HG03439 (cell line): Measurements from ENCODE around the gene TIGD1.

ENCODE experiments used
- ATAC-seq: cut with Tn5 transposase; IDR thresholded peaks from one replicate; pipeline ENCODE4 v1.9.1; 2021; ENCODE audit warnings: mild to moderate bottlenecking, moderate library complexity; ENCODE audit not compliant: unreplicated experiment

Gene TIGD1

GRCh38 chr2:232550354-232551249, at the start of gene TIGD1, which contains the start of gene EIF4E2:
TSS of gene TIGD1 (minus strand) at chr2:232550557. CDS start at chr2:232549882, 675 bp downstream.
TSS of gene EIF4E2 (plus strand) at chr2:232550689. CDS start at chr2:232550725, 36 bp downstream.
- ATAC-seq = peak; percentile 94

GRCh38 chr2:232598293-232598692, 47.9 kb upstream of the TIGD1 start:
- no peak for ATAC-seq

GRCh38 chr2:232597362-232598079, 47.2 kb upstream of the TIGD1 start:
- no peak for ATAC-seq

DNA sequence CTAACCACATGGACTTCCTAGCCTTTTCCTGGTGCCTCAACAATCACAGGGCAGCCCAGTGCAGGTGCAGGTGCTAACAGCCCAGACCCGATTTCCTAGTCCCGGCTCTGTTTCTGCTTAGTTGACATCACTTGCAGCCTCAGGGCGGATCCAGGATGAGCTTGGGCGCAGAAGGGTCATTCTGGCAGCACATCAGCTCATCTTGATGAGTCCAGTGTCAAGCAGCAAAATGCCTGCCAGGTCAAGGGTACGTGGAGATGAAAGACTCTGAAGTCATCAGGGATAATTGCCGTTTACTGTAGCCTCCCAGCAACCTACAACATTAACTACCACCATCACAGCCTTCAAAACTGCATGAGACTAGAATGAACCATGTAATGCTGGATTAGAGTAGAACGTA, 43.6 kb upstream of the TIGD1 start:
- ATAC-seq = no peak

DNA sequence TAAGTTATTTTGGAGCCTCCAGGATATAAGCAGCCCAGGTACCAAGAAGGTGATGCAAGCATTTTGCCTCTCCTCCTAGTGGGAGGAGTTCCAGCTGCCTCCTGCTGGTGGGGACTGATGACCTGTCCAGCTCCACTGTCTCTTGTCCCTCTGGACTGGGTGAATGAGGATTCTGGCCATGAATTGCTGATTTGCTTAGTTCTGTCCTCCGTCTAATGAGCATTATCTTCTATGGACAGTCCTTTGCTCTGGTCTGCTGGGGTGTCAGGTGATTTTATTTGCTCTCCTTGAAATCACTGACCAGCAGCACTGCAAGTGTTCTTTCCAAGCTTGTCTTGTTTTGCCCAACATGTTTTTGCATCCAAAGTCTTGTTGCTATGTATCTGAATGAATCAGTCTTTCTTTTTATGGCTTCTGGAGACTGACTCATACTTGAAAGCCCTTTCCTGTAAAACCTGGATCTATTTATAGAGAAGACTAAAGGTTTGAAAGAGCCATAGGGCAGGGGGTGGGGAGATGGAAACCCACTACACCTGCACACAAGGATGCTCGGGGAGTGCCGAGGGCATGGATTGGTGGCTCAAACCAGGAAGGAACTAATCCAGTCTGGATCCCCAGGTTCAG, 42.5 kb upstream of the TIGD1 start:
- ATAC-seq = no peak

DNA sequence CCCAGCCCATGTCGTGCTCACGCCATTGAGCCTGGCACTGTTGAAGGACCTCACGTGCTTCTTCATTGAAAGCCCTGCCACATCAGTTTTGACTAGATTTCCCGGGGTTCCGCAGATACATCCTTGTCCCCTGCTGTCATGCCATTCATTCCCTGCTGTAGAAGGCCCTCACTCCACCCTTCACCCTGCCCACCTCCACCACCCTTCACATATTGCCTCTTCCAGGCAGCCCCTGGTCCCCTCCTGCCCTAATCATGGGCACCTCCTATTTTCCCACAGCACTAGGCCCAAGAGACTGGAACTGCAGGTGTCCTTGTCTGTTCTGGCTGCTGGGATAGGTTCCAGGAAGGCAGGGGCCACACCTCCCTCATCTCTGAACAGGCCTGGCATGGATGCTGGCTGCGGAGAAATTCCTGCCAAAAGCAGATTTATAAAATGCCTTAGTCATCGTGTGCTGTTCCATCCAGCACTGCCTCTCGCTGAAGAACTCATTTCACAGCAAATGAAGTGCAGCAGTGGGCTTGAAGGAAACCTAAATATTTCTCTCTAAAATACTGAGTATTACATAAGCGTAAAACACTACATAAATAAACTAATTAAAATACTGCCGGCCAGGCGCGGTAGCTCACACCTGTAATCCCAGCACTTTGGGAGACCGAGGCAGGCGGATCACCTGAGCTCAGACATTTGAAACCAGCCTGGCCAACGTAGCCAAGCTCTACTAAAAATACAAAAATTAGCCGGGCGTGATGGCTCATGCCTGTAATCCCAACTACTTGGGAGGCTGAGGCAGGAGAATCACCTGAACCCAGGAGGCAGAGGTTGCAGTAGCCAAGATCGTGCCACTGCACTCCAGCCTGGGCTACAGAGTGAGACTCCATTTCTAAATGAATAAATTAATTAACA, 38.6 kb upstream of the TIGD1 start:
- ATAC-seq = no peak

- ATAC-seq = no peak
Measured at GRCh38 chr2:232588031-232588430, 37.7 kb upstream of the TIGD1 start.

DNA sequence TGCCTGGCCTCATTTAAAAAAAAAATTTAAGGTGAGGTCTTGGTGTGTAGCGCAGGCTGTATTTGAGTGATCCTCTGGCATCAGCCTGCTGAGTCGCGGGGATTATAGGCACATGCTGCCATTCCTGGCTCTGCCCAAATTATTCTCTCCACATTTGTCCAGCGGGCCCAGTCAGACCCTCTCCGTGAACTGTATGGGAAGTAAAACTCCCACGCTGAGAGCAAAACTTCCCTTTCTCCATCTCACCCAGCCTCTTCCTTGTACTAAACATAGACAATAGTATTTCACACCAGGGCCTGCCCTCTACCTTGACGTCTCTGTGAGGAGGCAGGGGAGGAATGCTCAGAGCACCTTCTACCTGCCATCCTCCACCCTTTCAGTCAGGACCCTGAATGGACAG, 37.2 kb upstream of the TIGD1 start:
- ATAC-seq = no peak

GRCh38 chr2:232586943-232587505, 36.7 kb upstream of the TIGD1 start:
- ATAC-seq = no peak

DNA sequence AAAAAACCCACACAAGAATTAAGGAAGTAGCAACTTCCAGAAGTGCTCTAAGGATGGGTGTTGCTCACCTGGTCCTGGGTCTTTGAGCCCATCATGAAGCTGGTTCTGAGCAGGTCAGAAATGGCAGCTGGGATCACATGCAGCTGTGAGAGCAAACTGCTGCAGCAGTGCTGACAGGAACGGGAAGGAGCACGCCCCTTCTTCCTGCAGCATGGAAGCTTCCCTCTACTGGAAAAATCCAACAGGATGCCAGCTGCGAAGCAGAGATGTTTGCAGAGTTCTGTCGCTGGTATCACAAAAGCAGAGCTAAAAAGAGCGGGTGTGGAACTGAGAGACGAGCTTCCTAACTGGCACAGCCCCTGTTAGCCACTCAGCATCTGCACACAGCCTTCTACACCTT, 33.9 kb upstream of the TIGD1 start:
- ATAC-seq = no peak

GRCh38 chr2:232581725-232582124, 31.4 kb upstream of the TIGD1 start:
- ATAC-seq = no peak

DNA sequence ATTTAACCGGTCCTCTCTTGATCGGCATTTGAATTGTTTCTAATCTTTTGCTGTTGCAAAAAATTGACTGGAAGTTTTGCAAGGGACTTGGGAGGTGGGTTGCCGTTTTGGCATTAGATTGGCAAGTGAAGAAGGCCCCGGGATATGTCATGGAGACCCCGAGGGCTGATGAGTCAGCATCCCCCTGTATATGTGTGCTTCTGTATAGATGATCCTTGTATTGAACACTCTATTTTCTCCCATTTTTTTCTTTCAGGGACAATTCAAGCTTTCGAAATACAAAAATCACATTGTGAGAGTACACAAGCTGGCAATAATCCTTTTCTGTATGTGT, 30.3 kb upstream of the TIGD1 start:
- ATAC-seq = no peak

DNA sequence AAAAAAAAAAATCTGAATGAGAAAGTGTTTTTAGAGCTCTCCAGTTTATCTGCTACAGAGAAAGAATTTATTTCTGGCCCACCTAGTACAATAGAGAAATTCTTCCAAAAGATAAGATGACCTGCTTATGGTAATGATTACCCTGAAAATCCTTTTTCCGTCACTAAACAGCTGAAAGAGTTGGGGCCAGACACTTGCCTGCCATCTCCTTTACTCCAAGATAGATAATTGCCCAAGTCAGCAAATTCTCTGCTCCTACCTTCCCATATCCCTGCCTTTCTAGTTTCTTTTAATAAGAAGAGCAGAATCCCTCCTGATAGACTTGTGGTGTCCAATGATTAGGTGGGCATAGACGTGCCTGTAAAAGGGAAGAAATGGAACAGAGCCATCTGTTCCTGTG, 28.3 kb upstream of the TIGD1 start:
- ATAC-seq = no peak

DNA sequence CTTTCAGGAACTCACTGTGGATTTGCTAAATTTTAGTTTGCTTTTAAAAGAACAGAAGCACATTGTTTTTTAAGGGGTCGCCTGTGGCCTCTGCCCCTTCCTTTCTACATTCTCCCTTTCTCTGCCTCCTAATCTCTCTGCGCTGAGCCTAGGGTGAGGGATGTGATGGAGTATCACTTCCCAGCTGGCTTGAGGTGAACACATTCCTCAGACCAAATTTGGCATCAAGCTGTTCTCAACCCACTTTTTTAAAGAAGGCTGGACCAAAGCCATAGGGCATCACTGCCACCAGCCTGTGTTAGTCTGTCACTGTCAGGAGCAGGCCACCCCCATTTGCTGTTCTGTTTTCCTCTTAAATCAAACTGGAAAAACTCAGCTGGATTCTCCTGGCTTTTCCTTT, 27.5 kb upstream of the TIGD1 start:
- no peak for ATAC-seq

GRCh38 chr2:232576995-232577394, 26.6 kb upstream of the TIGD1 start:
- ATAC-seq = no peak

DNA sequence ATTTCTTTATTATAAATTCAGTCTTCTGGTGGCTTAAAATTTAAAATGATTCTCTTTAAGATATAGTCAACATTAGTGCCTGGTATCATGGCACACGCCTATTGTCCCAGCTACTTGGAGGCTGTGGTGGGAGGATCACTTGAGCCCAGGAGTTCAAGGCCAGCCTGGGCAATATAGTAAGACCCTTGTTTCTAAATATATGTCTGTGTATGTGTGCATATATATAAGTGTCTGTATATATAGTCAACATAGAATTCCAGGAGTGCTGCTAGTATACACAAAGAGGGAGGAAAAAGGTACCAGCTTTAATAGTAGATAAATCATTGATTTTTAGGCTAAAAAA, 25.0 kb upstream of the TIGD1 start:
- no peak for ATAC-seq

DNA sequence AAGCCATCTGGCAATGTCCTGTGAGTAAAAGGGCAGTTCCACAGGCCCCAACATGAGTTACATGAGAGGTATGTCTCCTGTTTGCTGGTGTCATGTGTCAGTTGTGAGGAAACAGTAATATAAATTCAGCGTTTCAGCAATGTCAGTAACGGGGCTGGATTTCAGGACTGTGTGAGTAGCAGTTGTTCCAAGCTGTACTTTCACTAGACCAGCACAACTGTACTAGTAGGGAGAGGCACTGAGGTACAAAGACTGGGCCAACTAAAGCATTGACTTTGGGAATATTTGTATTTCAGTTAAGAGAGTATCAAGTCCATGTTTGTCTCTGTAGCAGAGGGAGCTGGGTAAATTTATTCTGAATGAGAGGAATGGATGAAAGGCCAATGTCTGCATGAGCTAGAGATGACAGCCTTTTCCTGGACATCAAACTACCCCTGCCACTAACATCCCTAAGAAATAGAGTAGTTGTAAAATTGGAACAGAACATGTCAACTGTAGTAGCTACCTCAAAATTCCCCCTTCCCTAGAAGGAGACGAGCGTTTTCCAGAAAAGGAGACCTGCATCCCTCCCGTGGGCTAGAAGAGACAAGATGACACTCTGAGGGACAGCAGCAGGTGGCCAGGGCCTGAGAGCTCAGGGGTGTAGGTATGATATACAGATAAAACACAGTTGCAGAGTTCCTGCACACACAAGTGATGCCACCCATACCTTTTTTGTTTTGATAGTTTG, 24.5 kb upstream of the TIGD1 start:
- no peak for ATAC-seq

DNA sequence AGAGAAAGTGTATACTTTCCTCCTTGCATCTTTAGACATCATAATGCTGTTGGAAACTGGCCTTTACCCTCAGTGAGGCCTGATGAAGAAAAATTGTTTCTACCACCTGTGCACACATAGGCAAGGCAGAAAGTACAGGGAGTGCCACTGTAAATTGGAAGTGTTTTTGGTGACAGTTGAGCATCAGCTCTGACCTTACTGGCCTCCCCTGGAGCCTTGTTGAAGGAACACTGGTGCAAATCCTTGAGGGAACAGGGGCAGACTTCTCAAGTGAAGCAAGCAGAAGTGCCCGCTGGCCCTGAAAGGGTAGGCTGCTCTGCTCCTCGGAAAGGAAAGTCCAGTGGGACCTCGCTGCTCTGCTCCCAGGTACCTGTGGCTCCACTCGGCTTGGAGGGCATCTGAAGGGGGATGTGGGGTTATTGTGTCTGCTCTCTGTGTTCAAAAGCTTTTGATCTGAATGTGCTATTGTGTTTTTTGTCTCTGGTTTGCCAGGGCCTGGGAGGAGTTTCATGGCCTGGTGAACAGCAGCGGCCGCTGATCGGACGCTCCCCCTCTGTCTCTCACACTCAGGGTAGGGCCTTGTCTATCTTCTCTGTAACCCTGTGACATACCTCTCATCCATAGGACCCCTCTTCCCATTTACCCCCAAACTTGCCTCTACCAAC, 23.5 kb upstream of the TIGD1 start:
- ATAC-seq = no peak

GRCh38 chr2:232573042-232573441, 22.7 kb upstream of the TIGD1 start:
- no peak for ATAC-seq
